Measurements from ENCODE around the gene BSND.

GRCh38 chr1:54979327-54979891, 19.3 kb upstream of the BSND start:
- TF ChIP-seq CTCF (optimal IDR thresholded peaks at IDR 0.05 in 1 of 3, IDR thresholded peaks at IDR 0.05 in 1 of 3, conservative IDR thresholded peaks at IDR 0.05 in 1 of 3; ENCODE audit: extremely low read depth in 1 of 3, insufficient read depth in 2 of 3, low read length in 3 of 3) (no peak), EZH2 (IDR thresholded peaks at IDR 0.05; ENCODE audit: low read length) (no peak)
